GM12874 (cell line): ENCODE measurements around the gene PLA2G2E.
A peak's percentile ranks its signal among the peaks of the same experiment; 100 is the strongest.

Experiments
- CTCF ChIP-seq: IDR thresholded peaks from 2 replicates; pipeline ENCODE4 v1.5.1; 2011; ENCODE audit warnings: low read depth, mild to moderate bottlenecking, control low read depth, low read length, moderate library complexity; ENCODE audit not compliant: insufficient read depth

Gene PLA2G2E

DNA sequence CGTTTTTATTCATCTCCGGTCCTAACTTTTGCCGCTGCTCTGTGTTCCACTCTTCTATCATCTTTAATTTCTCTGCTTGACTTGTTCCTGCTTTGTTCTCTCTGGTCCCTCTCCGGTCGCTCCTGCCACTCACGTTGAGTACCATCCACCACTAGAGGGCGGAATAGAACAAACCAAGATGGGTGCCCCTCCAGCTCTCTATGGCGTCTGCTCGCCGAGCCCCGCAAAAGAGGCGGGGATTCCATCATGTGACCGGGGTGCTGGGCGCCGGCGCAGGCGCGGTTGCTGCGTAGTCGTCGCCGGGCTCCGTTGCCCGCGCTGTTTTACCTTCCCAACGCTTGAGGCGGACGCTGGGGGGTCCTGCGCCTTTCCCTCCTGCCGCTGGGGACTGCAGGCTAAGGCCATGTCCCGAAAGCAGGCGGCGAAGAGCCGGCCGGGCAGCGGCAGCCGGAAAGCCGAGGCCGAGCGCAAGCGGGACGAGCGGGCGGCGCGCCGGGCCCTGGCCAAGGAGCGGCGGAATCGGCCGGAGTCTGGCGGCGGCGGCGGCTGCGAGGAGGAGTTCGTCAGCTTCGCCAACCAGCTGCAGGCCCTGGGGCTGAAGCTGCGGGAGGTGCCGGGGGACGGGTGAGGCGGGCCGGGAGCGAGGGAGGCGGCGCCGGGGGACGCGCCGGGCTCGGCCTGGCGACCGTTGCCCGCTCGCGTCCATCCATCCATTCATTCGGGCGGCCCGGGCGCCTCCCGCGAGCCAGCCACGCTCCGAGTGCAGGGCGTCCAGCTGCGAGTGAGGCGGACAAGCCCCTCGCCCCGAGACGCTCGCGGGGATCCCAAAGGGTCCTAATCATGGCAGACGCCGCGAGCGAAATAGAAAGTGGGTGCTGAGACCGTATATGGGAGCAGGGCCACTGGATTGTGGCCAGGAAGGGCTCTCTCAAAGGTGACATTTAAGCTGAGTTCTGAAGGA lies 41.0 kb downstream of the PLA2G2E start, which contains the start of gene OTUD3:
Gene OTUD3, plus strand, starts transcription at position 285 of the 961 bp plus-strand sequence. Its CDS starts 119 bp downstream, at position 404.
- peak; percentile 82 for TF ChIP-seq CTCF

- no peak for TF ChIP-seq CTCF
Observed at GRCh38 chr1:19879661-19880060, 43.8 kb downstream of the PLA2G2E start.

DNA sequence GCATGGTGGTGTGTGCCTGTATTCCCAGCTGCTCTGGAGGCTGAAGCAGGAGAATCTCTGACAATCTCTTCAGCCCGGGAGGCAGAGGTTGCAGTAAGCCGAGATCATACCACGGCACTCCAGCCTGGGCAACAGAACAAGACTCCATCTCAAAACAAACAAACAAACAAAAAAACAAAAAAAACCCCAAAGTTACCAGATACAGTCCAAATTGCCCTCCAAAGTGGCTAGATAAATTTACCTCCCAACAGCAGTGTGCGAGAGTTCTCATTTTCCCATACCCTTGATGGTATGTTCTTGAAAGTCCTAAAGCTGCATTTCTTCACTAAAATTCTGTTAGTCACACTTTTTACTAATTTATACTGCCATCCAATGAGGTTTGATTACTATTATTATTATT lies 44.2 kb downstream of the PLA2G2E start:
- TF ChIP-seq CTCF = no peak

- TF ChIP-seq CTCF = no peak
Observed at GRCh38 chr1:19878637-19878985, 44.8 kb downstream of the PLA2G2E start.

DNA sequence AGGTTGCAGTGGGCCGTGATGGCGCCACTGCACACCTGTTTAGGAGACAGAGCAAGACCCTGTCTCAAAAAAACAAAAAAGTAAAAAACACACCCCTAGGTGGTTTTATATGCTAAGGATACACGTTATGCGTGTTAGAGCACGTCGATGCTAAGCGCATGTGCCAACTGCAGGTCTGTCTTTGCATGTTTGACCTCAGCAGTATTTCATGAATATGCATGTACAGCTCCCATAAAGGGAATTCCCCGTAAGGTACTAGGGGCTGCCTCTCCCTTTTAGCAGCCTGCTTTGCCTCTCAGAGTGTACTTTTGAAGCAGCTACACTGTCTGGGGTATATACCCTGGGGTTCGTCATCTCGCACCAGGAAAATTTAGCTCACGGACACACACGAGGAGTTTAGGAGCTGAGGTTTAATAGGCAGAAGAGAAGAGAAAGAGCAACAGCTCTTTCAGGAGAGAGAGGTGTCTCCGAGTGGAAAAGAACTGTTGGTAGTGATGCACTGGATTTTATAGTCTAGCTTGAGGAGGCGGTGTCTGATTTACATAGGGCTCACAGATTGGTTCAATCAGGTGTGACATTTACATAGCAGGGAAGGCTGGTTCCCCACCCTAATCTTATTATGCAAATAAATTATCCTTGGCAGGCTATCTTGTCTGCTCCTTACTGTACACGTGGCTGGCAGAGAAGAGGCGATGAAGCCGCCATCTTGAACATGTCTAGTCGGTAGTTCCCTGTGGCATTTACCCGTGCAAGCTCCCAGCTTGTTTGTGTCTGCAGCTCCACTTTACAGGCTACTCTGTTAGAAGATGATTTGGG lies 45.4 kb downstream of the PLA2G2E start:
- TF ChIP-seq CTCF = no peak

GRCh38 chr1:19877181-19877750 lies 46.2 kb downstream of the PLA2G2E start:
- TF ChIP-seq CTCF = no peak

GRCh38 chr1:19872190-19872589 lies 51.2 kb downstream of the PLA2G2E start:
- TF ChIP-seq CTCF = no peak
